ENCODE data around the gene RNU6-7. TPM values are rescaled to one million over a fixed set of nuclear protein-coding genes. Genes with fewer than 3 reads are reported as not detected.

Gene RNU6-7
- total RNA-seq, result not detected in 2 replicates
- polyA plus RNA-seq, result not detected in 2 replicates
- polyA plus RNA-seq (2012), result not detected in 2 replicates
- not detected in 2 replicates for polyA minus RNA-seq (ENCODE audit: low replicate concordance)

- peak; percentile 32 to 64 for DNase-seq (ENCODE audit: low read depth in 2 of 2)
- Histone ChIP-seq H3K27ac (ENCODE audit: insufficient read depth, low read length) (no peak within 1 kb of the TSS), H2AFZ (ENCODE audit: low read length) (peak within 1 kb of the TSS; percentile 90), H3K9me3 (ENCODE audit: control insufficient read depth, insufficient read depth, low read depth, low read length) (no peaks in the 10 kb centered on the region), H3K27me3 (ENCODE audit: control insufficient read depth, insufficient read depth, low read length) (peaks cover 2% of the 10 kb centered on the region), H3K36me3 (ENCODE audit: control insufficient read depth, insufficient read depth, low read length) (no peaks in the 10 kb centered on the region), H3K4me1 (ENCODE audit: control insufficient read depth, extremely low read depth, insufficient read depth, low read length) (no peaks in the 10 kb centered on the region), H4K20me1 (ENCODE audit: control insufficient read depth, extremely low read depth, insufficient read depth, low read length) (no peaks in the 10 kb centered on the region), H3K4me2 (ENCODE audit: extremely low read depth, insufficient read depth, low read length) (peak within 1 kb of the TSS; percentile 97), H3K4me3 (replicated peaks in 1 of 4; ENCODE audit: control extremely low read depth in 1 of 4, insufficient read depth in 1 of 4, low read depth in 3 of 4, low read length in 4 of 4) (peak within 1 kb of the TSS; percentile 57 to 83 (median 62)), H3K79me2 (ENCODE audit: control insufficient read depth, insufficient read depth, low read length) (no peaks in the 10 kb centered on the region), H3K9ac (ENCODE audit: insufficient read depth, low read length) (peak within 1 kb of the TSS; percentile 21)
- TF ChIP-seq CTCF (conservative IDR thresholded peaks at IDR 0.05 in 1 of 2, IDR thresholded peaks at IDR 0.05 in 1 of 2; ENCODE audit: low read depth in 1 of 2, low read length in 2 of 2), result no peak
- no peak for TF ChIP-seq EZH2 (IDR thresholded peaks at IDR 0.05; ENCODE audit: low read length, missing control alignments)
Measured at GRCh38 chr14:32201816-32202490, at the start of gene RNU6-7. RNU6-7 (plus strand) TSS chr14:32202045.

- TF ChIP-seq CTCF (conservative IDR thresholded peaks at IDR 0.05 in 1 of 2, IDR thresholded peaks at IDR 0.05 in 1 of 2; ENCODE audit: low read depth in 1 of 2, low read length in 2 of 2), result no peak
Measured at GRCh38 chr14:32166029-32166428, 35.8 kb upstream of the RNU6-7 start.

GRCh38 chr14:32166924-32167323, 34.9 kb upstream of the RNU6-7 start:
- no peak overlapping the region for H3K4me3 ChIP-seq (replicated peaks in 1 of 4; ENCODE audit: control extremely low read depth in 1 of 4, insufficient read depth in 1 of 4, low read depth in 3 of 4, low read length in 4 of 4)
- H3K4me1 ChIP-seq (ENCODE audit: control insufficient read depth, extremely low read depth, insufficient read depth, low read length), result no peaks in the 10 kb centered on the region
- no peak overlapping the region for H3K4me2 ChIP-seq (ENCODE audit: extremely low read depth, insufficient read depth, low read length)
- no peak for TF ChIP-seq EZH2 (IDR thresholded peaks at IDR 0.05; ENCODE audit: low read length, missing control alignments)
- no peak for TF ChIP-seq CTCF (conservative IDR thresholded peaks at IDR 0.05 in 1 of 2, IDR thresholded peaks at IDR 0.05 in 1 of 2; ENCODE audit: low read depth in 1 of 2, low read length in 2 of 2)
- no peaks in the 10 kb centered on the region for H4K20me1 ChIP-seq (ENCODE audit: control insufficient read depth, extremely low read depth, insufficient read depth, low read length)
- no peak overlapping the region for H3K27ac ChIP-seq (ENCODE audit: insufficient read depth, low read length)
- no peaks in the 10 kb centered on the region for H3K79me2 ChIP-seq (ENCODE audit: control insufficient read depth, insufficient read depth, low read length)
- DNase-seq (ENCODE audit: low read depth in 2 of 2), result no peak
- no peaks in the 10 kb centered on the region for H3K36me3 ChIP-seq (ENCODE audit: control insufficient read depth, insufficient read depth, low read length)
- no peaks in the 10 kb centered on the region for H3K9me3 ChIP-seq (ENCODE audit: control insufficient read depth, insufficient read depth, low read depth, low read length)
- H3K9ac ChIP-seq (ENCODE audit: insufficient read depth, low read length), result no peak overlapping the region
- no peaks in the 10 kb centered on the region for H3K27me3 ChIP-seq (ENCODE audit: control insufficient read depth, insufficient read depth, low read length)
- no peak overlapping the region for H2AFZ ChIP-seq (ENCODE audit: low read length)

More at GRCh38 chr14:32166029-32166428, 35.8 kb upstream of the RNU6-7 start:
- Histone ChIP-seq H3K9ac (ENCODE audit: insufficient read depth, low read length) (no peak overlapping the region), H3K36me3 (ENCODE audit: control insufficient read depth, insufficient read depth, low read length) (no peaks in the 10 kb centered on the region), H3K4me3 (replicated peaks in 1 of 4; ENCODE audit: control extremely low read depth in 1 of 4, insufficient read depth in 1 of 4, low read depth in 3 of 4, low read length in 4 of 4) (no peak overlapping the region), H3K9me3 (ENCODE audit: control insufficient read depth, insufficient read depth, low read depth, low read length) (no peaks in the 10 kb centered on the region), H2AFZ (ENCODE audit: low read length) (no peak overlapping the region), H3K4me2 (ENCODE audit: extremely low read depth, insufficient read depth, low read length) (no peak overlapping the region), H3K27me3 (ENCODE audit: control insufficient read depth, insufficient read depth, low read length) (no peaks in the 10 kb centered on the region), H3K27ac (ENCODE audit: insufficient read depth, low read length) (no peak overlapping the region), H3K79me2 (ENCODE audit: control insufficient read depth, insufficient read depth, low read length) (no peaks in the 10 kb centered on the region), H4K20me1 (ENCODE audit: control insufficient read depth, extremely low read depth, insufficient read depth, low read length) (no peaks in the 10 kb centered on the region), H3K4me1 (ENCODE audit: control insufficient read depth, extremely low read depth, insufficient read depth, low read length) (no peaks in the 10 kb centered on the region)
- DNase-seq (ENCODE audit: low read depth in 2 of 2), result no peak

All from fibroblast of lung (primary cell).